ENCODE data around the gene CD2AP.
"Not testable (repeated sequence)": the region's sequence is repeated elsewhere in the genome, so short reads cannot be mapped to it uniquely, and the experiment has no call there.

CD2AP gene

DNA sequence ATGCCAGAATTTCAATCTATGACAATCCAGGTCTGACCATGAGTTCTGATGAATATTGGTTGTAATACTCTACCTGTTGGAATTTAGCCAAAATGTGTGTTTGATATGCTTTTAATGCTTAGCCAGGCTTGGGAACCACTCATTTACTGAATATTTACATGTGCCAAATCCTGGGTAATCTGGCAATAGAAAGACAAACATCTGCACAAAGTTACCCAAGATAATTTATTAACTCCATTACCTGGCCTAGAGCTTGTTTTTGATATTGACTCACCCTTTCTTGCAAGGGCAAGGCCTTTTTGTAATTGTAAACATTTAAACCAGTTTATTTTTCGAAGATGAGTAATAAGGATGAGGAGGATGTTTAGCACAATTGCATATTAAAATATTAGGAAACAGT lies 13.5 kb upstream of the CD2AP start:
- DNase-seq: no peak

- no peak for DNase-seq
Observed at GRCh38 chr6:47465117-47465516, 12.5 kb upstream of the CD2AP start.

DNA sequence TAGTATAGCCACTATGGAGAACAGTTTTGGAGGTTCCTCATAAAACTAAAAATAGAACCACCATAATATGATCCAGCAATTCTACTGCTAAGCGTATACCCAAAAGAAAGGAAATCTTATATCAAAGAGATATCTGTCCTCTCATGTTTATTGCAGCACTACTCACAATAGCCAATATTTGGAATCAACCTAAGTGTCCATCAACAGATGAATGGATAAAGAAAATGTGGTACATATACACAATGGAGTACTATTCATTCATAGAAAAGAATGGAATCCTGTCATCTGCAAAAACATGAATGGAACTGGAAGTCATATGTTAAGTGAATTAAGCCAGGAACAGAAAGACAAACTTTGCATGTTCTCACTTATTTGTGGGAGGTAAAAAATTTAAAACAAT lies 5.7 kb upstream of the CD2AP start:
- DNase-seq: no peak

DNA sequence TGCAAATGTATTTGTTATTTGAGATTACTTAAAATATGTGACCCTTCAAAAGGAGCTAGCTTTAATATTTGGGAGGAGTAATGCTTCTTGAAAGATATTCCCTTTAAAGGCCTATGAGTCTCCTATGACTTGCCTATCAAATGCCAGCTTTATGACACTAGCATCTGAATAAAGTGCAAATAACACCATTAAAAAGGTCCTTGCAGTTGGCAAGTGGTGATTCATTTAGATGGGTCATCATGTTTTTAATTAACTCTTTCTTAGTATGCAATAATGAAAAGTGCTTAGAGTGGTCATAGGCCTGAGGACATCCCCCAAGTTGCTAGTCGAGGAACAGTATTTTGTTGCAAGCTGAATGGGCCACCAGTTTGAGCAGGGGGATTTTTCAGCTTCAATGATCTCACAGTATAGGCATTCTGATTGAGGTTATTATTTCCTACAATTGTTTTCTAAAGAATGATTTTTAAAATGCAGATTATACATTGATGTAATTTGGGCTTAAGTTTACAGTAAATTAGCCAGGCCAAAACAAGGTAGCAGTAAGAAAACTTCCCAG lies 3.7 kb upstream of the CD2AP start:
- DNase-seq: no peak

- DNase-seq: no peak
Observed at GRCh38 chr6:47475319-47475816, 2.2 kb upstream of the CD2AP start.

- DNase-seq: no peak
Observed at GRCh38 chr6:47476781-47477496, 650 bp upstream of the CD2AP start.

DNA sequence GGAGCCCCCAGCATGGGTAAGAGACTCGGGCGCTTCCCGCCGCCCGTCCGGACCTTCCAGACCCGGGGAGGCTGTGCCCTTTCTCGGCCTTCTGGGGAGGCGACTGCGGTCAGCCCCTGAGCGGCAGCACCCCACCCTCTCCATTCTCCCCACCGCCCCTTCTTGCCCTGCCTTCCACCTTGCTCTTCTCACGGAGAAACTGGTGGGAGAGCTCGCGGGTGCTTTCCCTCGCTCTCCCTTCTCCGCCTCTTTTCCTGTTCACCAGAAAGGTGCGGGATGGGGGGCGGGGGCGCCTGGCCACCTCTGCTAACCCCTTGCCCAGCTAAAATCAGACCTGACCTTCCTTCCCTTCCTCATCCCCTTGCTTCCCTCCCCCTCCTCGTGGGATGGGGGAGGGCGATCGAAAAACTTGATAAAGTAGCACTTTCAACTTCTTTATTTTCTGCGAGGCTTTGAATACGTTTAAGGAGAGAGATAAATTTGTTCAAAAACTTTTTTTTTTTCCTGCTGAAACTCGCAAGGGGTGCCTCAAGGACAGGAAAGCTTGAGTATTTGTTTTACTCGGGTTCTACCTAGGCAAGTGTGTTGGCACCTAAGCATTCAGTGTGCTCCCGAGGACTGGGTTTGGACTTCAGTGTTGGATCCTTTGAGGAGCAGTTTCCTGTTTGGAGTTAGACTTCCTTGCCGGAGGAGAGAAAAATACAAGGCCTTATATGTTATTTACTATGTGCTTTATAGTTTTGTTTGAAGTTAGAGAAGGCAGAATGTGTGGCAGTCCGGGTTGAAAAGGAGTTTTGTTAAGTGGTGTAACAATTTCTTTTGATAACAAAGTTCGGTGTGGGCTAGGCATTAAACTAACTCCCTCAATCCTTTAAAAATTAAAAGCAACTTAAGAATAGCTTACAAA lies 897 bp downstream of the CD2AP start:
- no peak for DNase-seq

DNA sequence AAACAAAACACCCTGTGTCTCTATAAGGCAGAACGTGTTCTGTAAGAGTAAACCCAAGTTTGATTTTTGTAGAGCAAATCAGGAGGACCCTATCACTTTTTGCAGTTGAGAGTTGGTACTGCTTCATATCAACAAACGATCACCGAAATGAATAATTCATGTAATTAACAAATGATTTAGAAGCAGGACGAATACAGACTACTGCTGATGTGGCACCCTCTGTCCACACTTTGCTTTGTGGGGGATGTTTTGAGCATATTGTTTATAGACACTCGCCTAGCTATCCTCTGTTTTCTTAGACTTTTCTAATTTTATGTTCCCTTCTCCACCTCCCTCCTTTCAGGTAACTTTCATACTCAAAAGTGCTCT lies 1.5 kb downstream of the CD2AP start:
- no peak for DNase-seq

- DNase-seq: no peak
Observed at GRCh38 chr6:47479874-47480273, 2.3 kb downstream of the CD2AP start.

GRCh38 chr6:47481213-47481612 lies 3.6 kb downstream of the CD2AP start:
- not testable (repeated sequence) for DNase-seq

DNA sequence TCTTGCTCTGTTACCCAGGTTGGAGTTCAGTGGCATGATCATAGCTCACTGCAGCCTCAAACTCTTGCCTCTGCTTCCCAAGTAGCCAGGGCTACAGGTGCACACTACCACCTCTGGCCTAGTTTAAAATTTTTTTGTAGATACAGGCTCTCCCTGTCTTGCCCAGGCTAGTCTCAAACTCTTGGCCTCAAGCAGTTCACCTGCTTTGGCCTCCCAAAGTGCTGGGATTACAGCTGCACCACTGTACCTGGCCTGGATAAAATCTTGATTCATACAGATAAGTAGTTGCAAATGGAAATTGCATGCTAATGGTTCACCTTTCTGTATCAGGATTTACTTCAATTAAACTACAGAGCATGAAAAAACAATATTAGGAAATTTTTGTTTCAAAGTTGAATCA lies 4.2 kb downstream of the CD2AP start:
- DNase-seq: no peak

GRCh38 chr6:47483516-47483852 lies 5.9 kb downstream of the CD2AP start:
- no peak for DNase-seq

DNA sequence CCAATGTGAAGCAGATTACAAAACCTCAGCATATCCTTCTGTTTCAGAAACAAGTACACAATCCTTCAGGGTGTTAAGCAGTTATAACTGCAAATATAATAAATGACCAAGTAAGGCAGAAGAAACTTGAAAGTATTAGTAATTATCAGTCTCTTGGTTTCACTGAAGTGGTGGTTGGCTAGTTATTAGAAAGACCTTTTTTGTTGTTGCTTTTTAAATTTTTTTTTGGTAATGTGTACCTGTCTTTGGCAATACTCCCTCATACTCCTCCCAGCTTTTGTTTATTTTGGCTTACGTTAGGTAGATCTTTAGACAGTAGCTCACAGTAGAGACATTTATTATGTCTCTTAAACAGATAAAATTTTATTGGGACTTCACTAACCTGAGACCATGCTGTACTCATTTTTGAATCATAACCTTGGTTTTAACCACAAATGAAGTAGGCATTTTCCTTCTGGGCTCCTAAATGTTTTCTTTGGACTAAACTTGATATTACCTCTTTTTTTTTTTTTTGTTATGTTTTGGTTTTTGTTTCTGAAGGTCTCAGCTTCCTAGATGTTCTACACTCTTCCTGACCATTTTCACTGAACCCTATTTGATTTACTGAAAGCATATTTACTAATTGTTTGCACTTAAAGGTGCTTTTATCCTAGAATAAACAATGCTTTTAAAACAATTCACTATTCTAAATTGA lies 6.4 kb downstream of the CD2AP start:
- DNase-seq: no peak

DNA sequence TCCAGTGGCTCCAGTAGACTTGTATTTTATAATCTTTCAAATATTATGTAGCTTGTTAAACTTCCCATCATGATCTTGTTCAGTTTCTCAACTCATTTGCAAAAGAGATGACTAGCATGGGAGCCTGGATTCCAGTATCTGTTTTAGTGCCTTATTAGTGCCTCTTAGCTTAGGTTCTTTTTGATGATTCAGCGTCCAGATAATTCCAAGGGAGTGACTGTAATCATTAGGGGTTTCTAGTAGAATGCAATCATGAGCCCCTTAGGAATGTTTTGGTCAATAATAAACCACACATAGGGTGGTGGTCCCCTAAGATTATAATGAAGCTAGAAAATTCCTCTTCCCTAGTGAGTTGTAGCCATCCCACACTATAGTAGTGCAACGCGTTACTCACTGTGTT lies 7.0 kb downstream of the CD2AP start:
- DNase-seq: no peak

GRCh38 chr6:47485083-47485482 lies 7.5 kb downstream of the CD2AP start:
- DNase-seq: no peak

DNA sequence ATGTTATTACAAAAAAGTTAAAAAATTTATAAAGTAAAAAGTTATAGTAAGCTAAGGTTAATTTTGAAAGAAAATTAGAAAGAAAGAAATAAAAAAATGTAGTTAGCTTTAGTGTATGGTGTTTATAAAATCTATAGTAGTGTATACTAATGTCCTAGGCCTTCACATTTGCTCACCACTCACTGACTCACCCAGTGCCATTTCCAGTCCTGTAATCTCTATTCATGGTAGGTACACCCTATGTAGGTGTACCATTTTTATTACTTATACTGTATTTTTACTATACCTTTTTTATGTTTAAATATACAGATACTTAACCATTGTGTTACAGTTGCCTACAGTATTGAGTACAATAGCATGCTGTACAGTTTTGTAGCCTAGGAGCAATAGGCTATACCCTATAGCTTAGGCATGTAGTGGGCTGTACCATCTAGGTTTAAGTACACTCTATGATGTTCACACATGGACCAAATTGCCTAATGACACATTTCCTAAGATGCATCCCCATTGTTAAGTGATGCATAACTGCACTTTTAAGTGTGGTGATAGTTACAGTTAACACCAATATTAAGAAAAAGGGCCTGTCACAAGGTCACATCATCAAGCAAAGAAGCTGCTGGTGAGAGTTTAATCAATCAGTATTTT lies 8.0 kb downstream of the CD2AP start:
- no peak for DNase-seq

DNA sequence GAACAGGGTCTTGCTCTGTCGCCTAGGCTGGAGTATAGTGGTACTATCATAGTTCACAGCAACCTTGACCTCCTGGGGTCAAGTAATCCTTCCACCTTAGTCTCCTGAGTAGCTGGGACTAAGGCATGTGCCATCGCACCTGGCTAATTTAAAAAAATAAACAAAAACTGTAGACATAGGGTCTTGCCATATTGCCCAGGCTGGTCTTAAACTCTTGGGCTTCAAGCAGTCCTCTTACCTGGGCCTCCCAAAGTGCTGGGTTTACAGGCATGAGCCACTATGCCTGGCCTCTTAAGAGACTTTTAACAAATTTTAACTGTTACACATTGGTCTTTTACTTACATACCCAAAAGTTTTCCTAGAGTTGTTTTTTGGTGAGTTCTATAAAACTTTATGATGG lies 12.4 kb downstream of the CD2AP start:
- DNase-seq: no peak

DNA sequence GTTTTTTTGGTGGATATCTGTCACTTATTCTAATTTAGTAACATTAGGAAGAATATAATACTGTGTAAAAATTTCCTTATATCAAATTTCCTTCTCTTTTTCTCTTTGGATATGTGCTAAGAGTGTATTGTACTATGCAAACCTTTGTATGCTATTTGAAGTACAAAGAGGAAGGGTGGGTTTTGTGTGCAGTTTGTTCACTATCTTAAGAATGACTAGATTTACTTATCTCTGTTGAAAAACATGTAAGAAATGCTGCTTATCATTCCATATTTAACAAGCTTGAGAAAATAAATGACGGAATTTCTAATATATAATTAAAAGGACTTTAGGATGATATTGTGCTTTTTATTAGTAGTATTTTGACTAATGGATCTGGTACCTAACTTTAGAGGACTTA lies 13.1 kb downstream of the CD2AP start:
- no peak for DNase-seq

DNA sequence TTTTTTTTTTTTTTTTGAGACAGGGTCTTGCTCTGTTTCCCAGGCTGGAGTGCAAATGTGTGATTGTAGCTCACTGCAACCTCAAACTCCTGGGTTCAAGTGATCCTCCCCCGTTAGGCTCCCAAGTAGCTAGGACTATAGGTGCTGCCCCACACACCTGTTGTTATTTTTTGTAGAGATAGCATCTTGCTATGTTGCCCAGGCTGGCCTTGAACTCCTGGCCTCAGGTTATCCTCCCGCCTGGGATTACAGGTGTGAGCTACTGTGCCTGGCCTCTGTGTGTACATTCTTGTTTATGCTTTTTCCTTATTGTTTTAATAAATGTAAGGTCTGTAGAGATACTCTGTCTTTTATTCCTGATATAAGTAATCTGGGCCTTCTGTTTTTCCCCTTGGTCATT lies 14.8 kb downstream of the CD2AP start:
- no peak for DNase-seq

DNA sequence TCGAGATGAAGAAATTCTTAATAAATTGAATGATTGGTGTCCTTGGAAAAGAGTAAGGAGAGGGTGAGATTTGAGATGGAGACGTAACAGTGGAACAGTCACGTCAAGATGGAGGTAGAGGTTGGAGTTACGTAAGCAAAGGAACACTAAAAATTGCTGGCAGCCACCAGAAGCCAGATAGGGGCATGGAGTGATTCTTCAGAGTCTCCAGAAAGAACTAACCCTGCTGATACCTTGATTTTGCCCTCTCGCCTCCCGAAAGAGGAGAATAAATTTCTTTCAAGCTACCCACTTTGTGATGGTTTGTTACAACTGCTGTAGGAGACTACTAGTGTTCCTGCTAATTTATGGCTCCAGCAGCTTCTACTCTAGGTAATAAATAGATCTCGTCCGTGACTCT lies 17.6 kb downstream of the CD2AP start:
- DNase-seq: no peak

DNA sequence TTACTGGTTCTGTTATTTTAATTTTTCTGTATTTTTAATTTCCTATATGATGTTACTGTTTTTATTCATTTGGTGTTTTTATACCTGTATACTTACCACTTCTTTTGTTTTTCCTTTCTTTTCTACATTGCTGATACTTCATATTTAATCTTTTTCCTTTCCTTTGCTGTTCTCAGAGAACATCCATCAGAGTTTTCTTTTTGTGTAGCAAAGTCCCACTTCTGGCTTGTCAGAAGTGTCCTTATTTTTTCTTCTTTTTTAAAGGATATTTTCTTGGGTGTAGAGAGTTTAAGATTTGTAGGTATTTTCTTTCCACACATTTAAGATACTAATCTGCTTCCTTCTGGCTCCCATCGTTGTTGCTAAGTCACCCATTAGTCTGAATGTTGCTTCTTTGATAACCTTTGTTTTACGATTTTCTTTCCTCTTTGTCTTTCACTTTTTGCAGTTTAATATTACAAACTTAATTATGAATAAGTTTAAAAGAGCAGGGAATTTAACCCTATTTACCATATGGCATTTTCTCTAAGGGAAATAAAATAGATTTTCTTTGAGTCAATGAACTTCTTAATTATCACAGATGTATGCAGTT lies 18.5 kb downstream of the CD2AP start:
- DNase-seq: no peak

- no peak for DNase-seq
Observed at GRCh38 chr6:47496935-47497579, 19.5 kb downstream of the CD2AP start.
